Keratinocyte (primary cell): ENCODE data around the gene TSPAN17. TPM values are rescaled to one million over a fixed set of nuclear protein-coding genes. Genes with fewer than 3 reads are reported as not detected.
A peak's percentile ranks its signal among the peaks of the same experiment; 100 is the strongest.

ENCODE experiments used
- DNase-seq: peaks from one replicate; pipeline ENCODE4 v3.0.0-alpha.2; 2011; ENCODE audit warnings: low read depth, missing footprints, low spot score
- FAIRE-seq: peaks from 2 replicates; lab custom pipeline; 2011; peaks lifted over from hg19 to GRCh38; lab: Jason Lieb, UNC
- H2AFZ ChIP-seq: 2 replicates; pipeline ENCODE4 v1.6.0; 2012; ENCODE audit warnings: low read length, control low read depth, inconsistent platforms; ENCODE audit not compliant: control insufficient read depth
- H3K27ac ChIP-seq: 2 replicates; pipeline ENCODE4 v1.5.1; 2011; ENCODE audit warnings: low read length; ENCODE audit not compliant: control insufficient read depth, insufficient read depth
- H3K27me3 ChIP-seq: 3 replicates; pipeline ENCODE4 v1.6.0; 2011; ENCODE audit warnings: low read length; ENCODE audit not compliant: control insufficient read depth, insufficient read depth; ENCODE audit errors: extremely low read depth
- H3K36me3 ChIP-seq, 2 experiments: 2 replicates in 1 of 2; 3 replicates in 1 of 2; pipeline ENCODE4 v1.5.1; 2011; ENCODE audit warnings: low read length in 2 of 2, mild to moderate bottlenecking in 1 of 2; ENCODE audit not compliant: control insufficient read depth in 2 of 2, insufficient read depth in 2 of 2; ENCODE audit errors: extremely low read depth in 1 of 2
- H3K4me1 ChIP-seq: 3 replicates; pipeline ENCODE4 v1.5.1; 2011; ENCODE audit warnings: low read length; ENCODE audit not compliant: control insufficient read depth, insufficient read depth; ENCODE audit errors: extremely low read depth
- H3K4me2 ChIP-seq: 3 replicates; pipeline ENCODE4 v1.6.0; 2011; ENCODE audit warnings: low read depth, low read length; ENCODE audit not compliant: control insufficient read depth, insufficient read depth; ENCODE audit errors: extremely low read depth
- H3K4me3 ChIP-seq, 3 experiments: fragments of 200-600 bp in 1 of 3; sonication (generic) in 1 of 3; 2 replicates in 2 of 3; 3 replicates in 1 of 3; pipeline ENCODE4 v1.5.1; 2011 to 2016; ENCODE audit warnings: low read length in 3 of 3, mild to moderate bottlenecking in 3 of 3, control low read depth in 2 of 3, inconsistent platforms in 1 of 3, low read depth in 1 of 3, mixed read lengths in 1 of 3, mixed run types in 1 of 3, moderate library complexity in 1 of 3; ENCODE audit not compliant: control insufficient read depth in 2 of 3, insufficient read depth in 2 of 3; ENCODE audit errors: extremely low read depth in 1 of 3
- H3K79me2 ChIP-seq: 2 replicates; pipeline ENCODE4 v1.6.0; 2012; ENCODE audit warnings: low read length; ENCODE audit not compliant: control insufficient read depth, insufficient read depth
- H3K9ac ChIP-seq: 3 replicates; pipeline ENCODE4 v1.6.0; 2011; ENCODE audit warnings: low read length; ENCODE audit not compliant: control insufficient read depth, insufficient read depth; ENCODE audit errors: extremely low read depth
- H3K9me1 ChIP-seq: 3 replicates; pipeline ENCODE4 v1.6.0; 2011; ENCODE audit warnings: low read length; ENCODE audit not compliant: control insufficient read depth, insufficient read depth; ENCODE audit errors: extremely low read depth
- H3K9me3 ChIP-seq: 2 replicates; pipeline ENCODE4 v1.5.1; 2012; ENCODE audit warnings: low read depth, low read length; ENCODE audit not compliant: control insufficient read depth
- H4K20me1 ChIP-seq: 3 replicates; pipeline ENCODE4 v1.6.0; 2011; ENCODE audit warnings: low read length; ENCODE audit not compliant: control insufficient read depth, insufficient read depth; ENCODE audit errors: extremely low read depth
- CTCF ChIP-seq, 3 experiments: IDR thresholded peaks in 1 of 3; conservative IDR thresholded peaks in 1 of 3; optimal IDR thresholded peaks in 1 of 3; 2 replicates in 2 of 3; 3 replicates in 1 of 3; pipeline versions ENCODE3 to v1.5.1; 2011; ENCODE audit warnings: low read length in 3 of 3, mild to moderate bottlenecking in 3 of 3, moderate library complexity in 2 of 3, control low read depth in 1 of 3, inconsistent platforms in 1 of 3; ENCODE audit not compliant: insufficient read depth in 2 of 3; ENCODE audit errors: extremely low read depth in 1 of 3
- EZH2 ChIP-seq: IDR thresholded peaks from one replicate; pipeline ENCODE4 v1.6.1; 2012; ENCODE audit warnings: inconsistent platforms, mild to moderate bottlenecking, low read length, moderate library complexity
- dilution Hi-C: fragments of 300-500 bp; cut with MboI; formaldehyde crosslinking; loops from one replicate; pipeline ENCODE4 v1.7.0; 2020; ENCODE audit warnings: low sequenced_read_pairs; ENCODE audit not compliant: extremely low pct_ligation_motif_present
- polyA plus RNA-seq, 5 experiments: library from polyadenylated mRNA; depleted of rRNA in 3 of 5; stranded (reverse) in 3 of 5; stranded (forward) in 1 of 5; unstranded in 1 of 5; fragments of >200 nt; gene quantifications; 1 replicate in 1 of 5; 2 replicates in 3 of 5; 3 replicates in 1 of 5; pipeline versions ENCODE4 v1.2.1 to v1.2.3, GENCODE V29; 2011 to 2012; ENCODE audit warnings: missing spikeins in 2 of 5, low read depth in 1 of 5, low replicate concordance in 1 of 5

The TSPAN17 gene
- polyA plus RNA-seq, 1 donor (not counting 4 experiments of a cell fraction or from before 2014, with no cell fraction given): 53.1 TPM

GRCh38 chr5:176692839-176693476 is 45.7 kb downstream of the TSPAN17 start:
- no peak overlapping the region for H3K27ac ChIP-seq
- no peaks in the 10 kb centered on the region for H3K9me1 ChIP-seq
- H3K36me3 ChIP-seq: no peaks in the 10 kb centered on the region
- TF ChIP-seq EZH2 (peak; percentile 57), CTCF (optimal IDR thresholded peaks at IDR 0.05 in 1 of 3, IDR thresholded peaks at IDR 0.05 in 1 of 3, conservative IDR thresholded peaks at IDR 0.05 in 1 of 3; ENCODE audit: extremely low read depth in 1 of 3, insufficient read depth in 2 of 3, low read length in 3 of 3) (no peak)
- DNase-seq: no peak
- FAIRE-seq: no peak
- peaks cover 46% of the 10 kb centered on the region for H3K27me3 ChIP-seq
- peak overlapping the region; percentile 4 for H3K4me2 ChIP-seq
- H3K9me3 ChIP-seq: no peaks in the 10 kb centered on the region
- no peak overlapping the region for H3K9ac ChIP-seq
- H3K4me1 ChIP-seq: no peaks in the 10 kb centered on the region
- H3K4me3 ChIP-seq: no peak overlapping the region
- H4K20me1 ChIP-seq: no peaks in the 10 kb centered on the region
- H3K79me2 ChIP-seq: no peaks in the 10 kb centered on the region
- H2AFZ ChIP-seq: no peak overlapping the region
- dilution Hi-C loops: no loop called here

GRCh38 chr5:176693477-176693851 is 46.2 kb downstream of the TSPAN17 start:
- H3K27ac ChIP-seq: no peak overlapping the region
- H3K4me1 ChIP-seq: no peaks in the 10 kb centered on the region
- no peak overlapping the region for H3K9ac ChIP-seq
- no peak overlapping the region for H3K4me3 ChIP-seq
- dilution Hi-C loops: no loop called here
- FAIRE-seq (no peak), DNase-seq (no peak)
- no peaks in the 10 kb centered on the region for H3K79me2 ChIP-seq
- no peaks in the 10 kb centered on the region for H3K36me3 ChIP-seq
- peak overlapping the region; percentile 4 for H3K4me2 ChIP-seq
- no peak overlapping the region for H2AFZ ChIP-seq
- peaks cover 50% of the 10 kb centered on the region for H3K27me3 ChIP-seq
- no peaks in the 10 kb centered on the region for H4K20me1 ChIP-seq
- no peaks in the 10 kb centered on the region for H3K9me1 ChIP-seq
- TF ChIP-seq CTCF (optimal IDR thresholded peaks at IDR 0.05 in 1 of 3, IDR thresholded peaks at IDR 0.05 in 1 of 3, conservative IDR thresholded peaks at IDR 0.05 in 1 of 3; ENCODE audit: extremely low read depth in 1 of 3, insufficient read depth in 2 of 3, low read length in 3 of 3) (no peak), EZH2 (no peak)
- H3K9me3 ChIP-seq: no peaks in the 10 kb centered on the region
